ENCODE data around the gene ARHGAP15. TPM values are rescaled to one million over a fixed set of nuclear protein-coding genes. Genes with fewer than 3 reads are reported as not detected.
A peak's percentile ranks its signal among the peaks of the same experiment; 100 is the strongest.

ARHGAP15 gene
- total RNA-seq, 3 donors from 2014 or later (not counting 1 experiment from before 2014, with no cell fraction given) = 148 to 168 (median 165) TPM

DNA sequence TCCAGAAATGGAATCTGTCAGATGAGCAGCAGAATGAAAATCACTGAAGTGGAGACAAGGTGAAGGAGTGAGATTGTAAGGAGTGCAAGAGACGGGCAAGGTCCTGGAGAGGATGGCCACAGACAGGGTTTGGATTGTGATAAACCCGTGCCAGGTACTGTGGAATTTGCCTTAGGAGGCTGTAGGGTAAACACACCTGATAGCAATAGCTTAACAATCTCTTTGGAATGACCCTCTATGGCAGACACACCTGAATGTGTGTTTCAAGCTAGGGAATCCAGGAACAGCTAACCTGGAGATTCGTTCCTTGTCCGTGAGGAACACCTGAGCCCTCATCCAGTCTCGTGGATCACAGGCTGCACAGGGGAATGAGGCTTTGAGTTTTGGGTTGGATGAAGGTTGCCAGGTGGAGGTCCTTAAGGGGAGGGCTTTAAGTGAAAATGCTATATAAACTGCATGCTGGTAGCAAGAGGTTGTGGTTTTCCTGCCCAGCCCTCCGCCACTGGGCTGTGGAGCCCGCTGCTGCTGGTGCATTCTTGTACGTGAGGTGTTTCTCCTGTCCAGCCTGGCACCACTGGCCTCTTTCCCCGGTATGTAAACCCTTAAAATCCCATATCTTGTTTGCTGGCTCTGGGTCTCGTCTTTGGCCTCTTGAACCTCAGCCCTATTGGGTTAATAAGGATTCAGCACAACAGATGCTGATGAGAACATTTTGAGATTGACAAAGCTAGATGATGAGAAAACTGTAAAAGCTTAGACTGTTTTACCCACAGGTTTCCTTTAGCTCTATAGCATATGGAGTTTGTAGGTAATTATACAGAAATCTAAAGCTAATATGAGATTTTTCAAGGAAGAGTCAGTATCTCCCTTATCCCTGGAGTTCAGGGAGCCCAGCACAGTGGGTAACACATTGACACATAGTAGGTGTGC, 117.9 kb downstream of the ARHGAP15 start:
- no peak overlapping the region for H3K27ac Mint-ChIP-seq
- Histone ChIP-seq H3K9me3 (ENCODE audit: control insufficient read depth, insufficient read depth, low read length) (no peaks in the 10 kb centered on the region), H3K4me1 (ENCODE audit: control insufficient read depth, insufficient read depth, low read length) (peaks cover 12% of the 10 kb centered on the region), H3K27me3 (ENCODE audit: control insufficient read depth, insufficient read depth, low read length) (no peaks in the 10 kb centered on the region), H3K4me3 (ENCODE audit: low read length) (peak overlapping the region; percentile 8), H3K36me3 (ENCODE audit: control insufficient read depth, insufficient read depth, low read length) (peaks cover 15% of the 10 kb centered on the region), H3K27ac (ENCODE audit: low read length) (peak overlapping the region; percentile 31)
- H3K9me3 Mint-ChIP-seq = no peaks in the 10 kb centered on the region
- peaks cover 0 to 4% of the 10 kb centered on the region in 2 donors for H3K4me1 Mint-ChIP-seq
- 49% methylated on average over 10 of the region's 10 CpGs for WGBS (ENCODE audit: insufficient coverage)
- TF ChIP-seq, protein P1, sequence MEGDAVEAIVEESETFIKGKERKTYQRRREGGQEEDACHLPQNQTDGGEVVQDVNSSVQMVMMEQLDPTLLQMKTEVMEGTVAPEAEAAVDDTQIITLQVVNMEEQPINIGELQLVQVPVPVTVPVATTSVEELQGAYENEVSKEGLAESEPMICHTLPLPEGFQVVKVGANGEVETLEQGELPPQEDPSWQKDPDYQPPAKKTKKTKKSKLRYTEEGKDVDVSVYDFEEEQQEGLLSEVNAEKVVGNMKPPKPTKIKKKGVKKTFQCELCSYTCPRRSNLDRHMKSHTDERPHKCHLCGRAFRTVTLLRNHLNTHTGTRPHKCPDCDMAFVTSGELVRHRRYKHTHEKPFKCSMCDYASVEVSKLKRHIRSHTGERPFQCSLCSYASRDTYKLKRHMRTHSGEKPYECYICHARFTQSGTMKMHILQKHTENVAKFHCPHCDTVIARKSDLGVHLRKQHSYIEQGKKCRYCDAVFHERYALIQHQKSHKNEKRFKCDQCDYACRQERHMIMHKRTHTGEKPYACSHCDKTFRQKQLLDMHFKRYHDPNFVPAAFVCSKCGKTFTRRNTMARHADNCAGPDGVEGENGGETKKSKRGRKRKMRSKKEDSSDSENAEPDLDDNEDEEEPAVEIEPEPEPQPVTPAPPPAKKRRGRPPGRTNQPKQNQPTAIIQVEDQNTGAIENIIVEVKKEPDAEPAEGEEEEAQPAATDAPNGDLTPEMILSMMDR (IDR thresholded peaks at IDR 0.05) = no peak
- peak overlapping the region; percentile 51 for H3K4me3 Mint-ChIP-seq
- H3K36me3 Mint-ChIP-seq = no peaks in the 10 kb centered on the region
- H3K27me3 Mint-ChIP-seq (ENCODE audit: low read depth in 2 of 2) = no peaks in the 10 kb centered on the region
- ATAC-seq (peak; percentile 71 to 81 (median 72)), DNase-seq (peak in 1 of 2 donors; percentile 54)
- intact Hi-C loops (cut with micrococcal nuclease) = no loop called here

GRCh38 chr2:143248631-143249030, 119.4 kb downstream of the ARHGAP15 start:
- no peak overlapping the region for H3K4me3 ChIP-seq (ENCODE audit: low read length)
- H3K9me3 ChIP-seq (ENCODE audit: control insufficient read depth, insufficient read depth, low read length) = no peaks in the 10 kb centered on the region
- ATAC-seq (no peak), DNase-seq (no peak)
- TF ChIP-seq, protein P1 (IDR thresholded peaks at IDR 0.05) = no peak
- H3K4me3 Mint-ChIP-seq = no peak overlapping the region
- WGBS (ENCODE audit: insufficient coverage) = 100% methylated on average over 1 of the region's 5 CpGs
- intact Hi-C loops (cut with micrococcal nuclease) = no loop called here
- no peaks in the 10 kb centered on the region for H3K36me3 Mint-ChIP-seq
- H3K4me1 Mint-ChIP-seq = peaks cover under 1 to 11% of the 10 kb centered on the region in 2 donors
- H3K27ac ChIP-seq (ENCODE audit: low read length) = no peak overlapping the region
- H3K27me3 Mint-ChIP-seq (ENCODE audit: low read depth in 2 of 2) = no peaks in the 10 kb centered on the region
- no peaks in the 10 kb centered on the region for H3K9me3 Mint-ChIP-seq
- no peaks in the 10 kb centered on the region for H3K27me3 ChIP-seq (ENCODE audit: control insufficient read depth, insufficient read depth, low read length)
- peaks cover 12% of the 10 kb centered on the region for H3K4me1 ChIP-seq (ENCODE audit: control insufficient read depth, insufficient read depth, low read length)
- H3K36me3 ChIP-seq (ENCODE audit: control insufficient read depth, insufficient read depth, low read length) = peaks cover 16% of the 10 kb centered on the region
- H3K27ac Mint-ChIP-seq = no peak overlapping the region

DNA sequence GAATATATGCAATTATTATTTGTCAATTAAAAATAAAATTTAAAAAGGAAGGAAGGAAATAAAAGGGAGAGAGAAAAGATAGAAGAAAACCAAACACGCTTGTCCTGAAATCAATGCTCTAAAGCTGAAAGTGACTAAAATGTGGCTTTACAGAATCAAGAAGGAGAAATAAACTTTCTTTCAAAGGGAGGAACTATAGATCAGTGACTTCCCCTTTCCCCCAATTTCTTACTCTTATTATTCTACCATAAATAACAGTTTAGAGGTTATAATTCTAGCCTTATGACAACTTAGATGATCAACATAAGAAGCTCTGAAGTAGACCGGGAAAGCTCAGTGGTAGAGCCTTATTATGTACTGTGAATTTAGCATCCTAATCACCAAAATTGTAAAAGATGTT, 122.5 kb downstream of the ARHGAP15 start:
- intact Hi-C loops (cut with micrococcal nuclease) = no loop called here
- peaks cover 10% of the 10 kb centered on the region for H3K4me1 ChIP-seq (ENCODE audit: control insufficient read depth, insufficient read depth, low read length)
- H3K27me3 Mint-ChIP-seq (ENCODE audit: low read depth in 2 of 2) = no peaks in the 10 kb centered on the region
- H3K4me1 Mint-ChIP-seq = peaks cover 22 to 26% of the 10 kb centered on the region in 2 donors
- no peak overlapping the region for H3K4me3 ChIP-seq (ENCODE audit: low read length)
- WGBS (ENCODE audit: insufficient coverage) = 67% methylated on average over 1 of the region's 2 CpGs
- H3K36me3 ChIP-seq (ENCODE audit: control insufficient read depth, insufficient read depth, low read length) = peaks cover 16% of the 10 kb centered on the region
- TF ChIP-seq, protein P1 (IDR thresholded peaks at IDR 0.05) = no peak
- no peaks in the 10 kb centered on the region for H3K9me3 Mint-ChIP-seq
- ATAC-seq (no peak), DNase-seq (no peak)
- H3K27ac ChIP-seq (ENCODE audit: low read length) = no peak overlapping the region
- H3K9me3 ChIP-seq (ENCODE audit: control insufficient read depth, insufficient read depth, low read length) = no peaks in the 10 kb centered on the region
- no peak overlapping the region for H3K27ac Mint-ChIP-seq
- H3K27me3 ChIP-seq (ENCODE audit: control insufficient read depth, insufficient read depth, low read length) = no peaks in the 10 kb centered on the region
- H3K4me3 Mint-ChIP-seq = no peak overlapping the region
- no peaks in the 10 kb centered on the region for H3K36me3 Mint-ChIP-seq

Measured in natural killer cell (primary cell).